ENCODE measurements around the gene GMCL2.

DNA sequence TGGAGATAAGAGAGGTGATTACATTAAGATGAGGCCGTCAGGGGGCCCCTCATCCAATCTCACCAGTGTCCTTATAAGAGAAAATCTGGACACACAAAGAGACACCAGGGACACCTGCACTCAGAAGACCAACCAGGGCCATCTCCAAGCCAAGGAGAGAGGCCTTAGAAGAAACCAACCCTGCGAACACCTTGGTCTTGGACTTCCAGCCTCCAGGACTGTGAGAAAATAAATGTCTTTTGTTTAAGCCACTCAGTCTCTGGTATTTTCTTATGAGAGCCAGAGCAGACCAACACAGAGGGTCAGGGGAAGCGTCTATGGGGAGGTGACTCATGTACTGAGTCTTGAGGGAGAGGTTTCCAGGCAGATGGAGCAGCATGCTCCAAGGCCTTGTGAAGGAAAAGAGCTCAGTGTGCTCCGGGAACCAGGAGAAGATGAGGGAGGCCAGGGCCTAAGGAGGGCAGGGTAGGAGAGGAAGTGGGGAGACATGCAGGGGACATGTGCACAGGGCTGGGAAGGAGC, 40.0 kb upstream of the GMCL2 start:
- no peak for TF ChIP-seq EZH2phosphoT487 (conservative IDR thresholded peaks at IDR 0.05; ENCODE audit: low read length)
- TF ChIP-seq, protein P1, sequence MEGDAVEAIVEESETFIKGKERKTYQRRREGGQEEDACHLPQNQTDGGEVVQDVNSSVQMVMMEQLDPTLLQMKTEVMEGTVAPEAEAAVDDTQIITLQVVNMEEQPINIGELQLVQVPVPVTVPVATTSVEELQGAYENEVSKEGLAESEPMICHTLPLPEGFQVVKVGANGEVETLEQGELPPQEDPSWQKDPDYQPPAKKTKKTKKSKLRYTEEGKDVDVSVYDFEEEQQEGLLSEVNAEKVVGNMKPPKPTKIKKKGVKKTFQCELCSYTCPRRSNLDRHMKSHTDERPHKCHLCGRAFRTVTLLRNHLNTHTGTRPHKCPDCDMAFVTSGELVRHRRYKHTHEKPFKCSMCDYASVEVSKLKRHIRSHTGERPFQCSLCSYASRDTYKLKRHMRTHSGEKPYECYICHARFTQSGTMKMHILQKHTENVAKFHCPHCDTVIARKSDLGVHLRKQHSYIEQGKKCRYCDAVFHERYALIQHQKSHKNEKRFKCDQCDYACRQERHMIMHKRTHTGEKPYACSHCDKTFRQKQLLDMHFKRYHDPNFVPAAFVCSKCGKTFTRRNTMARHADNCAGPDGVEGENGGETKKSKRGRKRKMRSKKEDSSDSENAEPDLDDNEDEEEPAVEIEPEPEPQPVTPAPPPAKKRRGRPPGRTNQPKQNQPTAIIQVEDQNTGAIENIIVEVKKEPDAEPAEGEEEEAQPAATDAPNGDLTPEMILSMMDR (IDR thresholded peaks at IDR 0.05; ENCODE audit: insufficient read depth, low read length, poor library complexity, severe bottlenecking): no peak
